Endodermal cell (in vitro differentiated cells): ENCODE measurements around the gene TPSAB1. TPM values are rescaled to one million over a fixed set of nuclear protein-coding genes. Genes with fewer than 3 reads are reported as not detected.
A peak's percentile ranks its signal among the peaks of the same experiment; 100 is the strongest.

Source experiments
- DNase-seq: peaks from one replicate; pipeline ENCODE4 v3.0.0-alpha.2; 2017
- H3K27ac ChIP-seq: 2 replicates; pipeline ENCODE4 v1.5.1; 2013; ENCODE audit warnings: mild to moderate bottlenecking, low read depth, low read length, moderate library complexity
- H3K27me3 ChIP-seq: 2 replicates; pipeline ENCODE4 v1.6.1; 2013; ENCODE audit warnings: mild to moderate bottlenecking, low read length, moderate library complexity; ENCODE audit not compliant: insufficient read depth, control insufficient read depth, poor library complexity, severe bottlenecking
- H3K36me3 ChIP-seq: 2 replicates; pipeline ENCODE4 v1.7.0; 2013; ENCODE audit warnings: mild to moderate bottlenecking, low read length, moderate library complexity; ENCODE audit not compliant: control insufficient read depth, insufficient read depth
- H3K4me1 ChIP-seq: one replicate; pipeline ENCODE4 v1.7.0; 2013; ENCODE audit warnings: low read length; ENCODE audit not compliant: control insufficient read depth, insufficient read depth
- H3K4me3 ChIP-seq: 2 replicates; pipeline ENCODE4 v1.5.1; 2013; ENCODE audit warnings: mild to moderate bottlenecking, low read length, moderate library complexity
- H3K9ac ChIP-seq: 2 replicates; pipeline ENCODE4 v1.6.1; 2013; ENCODE audit warnings: mild to moderate bottlenecking, low read length, moderate library complexity; ENCODE audit not compliant: poor library complexity, severe bottlenecking; ENCODE audit errors: extremely low read depth
- H3K9me3 ChIP-seq: 2 replicates; pipeline ENCODE4 v1.6.1; 2013; ENCODE audit warnings: mild to moderate bottlenecking, low read length, moderate library complexity; ENCODE audit not compliant: control insufficient read depth
- H3K27ac Mint-ChIP-seq: 2 replicates; pipeline ENCODE4 v1.8.0; 2020; ENCODE audit warnings: mixed read lengths
- H3K27me3 Mint-ChIP-seq: 2 replicates; pipeline ENCODE4 v1.8.0; 2021; ENCODE audit warnings: mild to moderate bottlenecking, mixed read lengths; ENCODE audit not compliant: insufficient read depth
- H3K36me3 Mint-ChIP-seq: 2 replicates; pipeline ENCODE4 v1.8.0; 2020; ENCODE audit warnings: low read depth, mixed read lengths
- H3K4me1 Mint-ChIP-seq: 2 replicates; pipeline ENCODE4 v1.8.0; 2020; ENCODE audit warnings: mixed read lengths
- H3K4me3 Mint-ChIP-seq: 2 replicates; pipeline ENCODE4 v1.8.0; 2020; ENCODE audit warnings: mild to moderate bottlenecking, moderate library complexity, mixed read lengths
- H3K9me3 Mint-ChIP-seq: 2 replicates; pipeline ENCODE4 v1.8.0; 2020; ENCODE audit warnings: mild to moderate bottlenecking, mixed read lengths
- CTCF ChIP-seq: fragments of 200-600 bp; sonication (generic); conservative IDR thresholded peaks from 2 replicates; pipeline ENCODE4 v1.5.0; 2021; ENCODE audit warnings: antibody characterized with exemption, mild to moderate bottlenecking
- WGBS, 2 experiments: methylation state at CpG; one replicate each; pipeline versions ENCODE4 v1.1.5 to v1.1.7; 2013; ENCODE audit warnings: missing lambda C conversion rate in 2 of 2, mixed read lengths in 1 of 2; ENCODE audit not compliant: insufficient coverage in 1 of 2, insufficient read length in 1 of 2; 5-methylcytosine and 5-hydroxymethylcytosine counted together
- total RNA-seq, 2 donors: library from RNA; stranded (reverse); fragmentation: NEBNext Ultra II Directional in 1 of 2; extraction: Animal tissue kit (Norgen Biotek cat#: 25700) in 1 of 2; gene quantifications; 2 replicates in 1 of 2; 3 replicates in 1 of 2; pipeline ENCODE4 v1.2.1, GENCODE V29; 2021

Gene TPSAB1
- total RNA-seq, 2 donors from 2014 or later: not detected

GRCh38 chr16:1285669-1286512, 45.4 kb downstream of the TPSAB1 start:
- no peaks in the 10 kb centered on the region for H3K36me3 ChIP-seq
- peak; percentile 64 for TF ChIP-seq CTCF
- H3K9ac ChIP-seq: no peak overlapping the region
- H3K4me1 ChIP-seq: no peaks in the 10 kb centered on the region
- H3K27me3 ChIP-seq: peaks cover 16% of the 10 kb centered on the region
- no peak overlapping the region for H3K27ac ChIP-seq
- H3K27me3 Mint-ChIP-seq: peaks cover 20% of the 10 kb centered on the region
- 82 to 86% methylated on average over 16 to 38 of the region's 38 CpGs for WGBS, 2 experiments
- DNase-seq: peak; percentile 71
- H3K27ac Mint-ChIP-seq: no peak overlapping the region
- no peaks in the 10 kb centered on the region for H3K9me3 Mint-ChIP-seq
- H3K4me1 Mint-ChIP-seq: peaks cover 8% of the 10 kb centered on the region
- no peaks in the 10 kb centered on the region for H3K36me3 Mint-ChIP-seq
- no peak overlapping the region for H3K4me3 Mint-ChIP-seq
- no peak overlapping the region for H3K4me3 ChIP-seq
- H3K9me3 ChIP-seq: no peaks in the 10 kb centered on the region

- Mint-ChIP-seq H3K27me3 (peaks cover 27% of the 10 kb centered on the region), H3K9me3 (no peaks in the 10 kb centered on the region), H3K27ac (no peak overlapping the region), H3K4me3 (no peak overlapping the region), H3K36me3 (no peaks in the 10 kb centered on the region), H3K4me1 (peaks cover 8% of the 10 kb centered on the region)
- Histone ChIP-seq H3K9me3 (no peaks in the 10 kb centered on the region), H3K4me1 (no peaks in the 10 kb centered on the region), H3K27ac (no peak overlapping the region), H3K9ac (no peak overlapping the region), H3K27me3 (peaks cover 23% of the 10 kb centered on the region), H3K4me3 (no peak overlapping the region), H3K36me3 (no peaks in the 10 kb centered on the region)
- TF ChIP-seq CTCF: no peak
- 91 to 95% methylated on average over 17 to 25 of the region's 25 CpGs for WGBS, 2 experiments
- DNase-seq: no peak
Observed at GRCh38 chr16:1286513-1287094, 46.1 kb downstream of the TPSAB1 start.

GRCh38 chr16:1287982-1288670, 47.6 kb downstream of the TPSAB1 start:
- DNase-seq: no peak
- TF ChIP-seq CTCF: no peak
- no peak overlapping the region for H3K27ac Mint-ChIP-seq
- H3K36me3 Mint-ChIP-seq: no peaks in the 10 kb centered on the region
- Histone ChIP-seq H3K27me3 (peaks cover 25% of the 10 kb centered on the region), H3K27ac (no peak overlapping the region), H3K36me3 (no peaks in the 10 kb centered on the region), H3K9me3 (no peaks in the 10 kb centered on the region), H3K9ac (no peak overlapping the region), H3K4me1 (no peaks in the 10 kb centered on the region), H3K4me3 (no peak overlapping the region)
- peaks cover 7% of the 10 kb centered on the region for H3K4me1 Mint-ChIP-seq
- no peaks in the 10 kb centered on the region for H3K9me3 Mint-ChIP-seq
- 84 to 85% methylated on average over 27 to 40 of the region's 40 CpGs for WGBS, 2 experiments
- no peak overlapping the region for H3K4me3 Mint-ChIP-seq
- H3K27me3 Mint-ChIP-seq: peaks cover 30% of the 10 kb centered on the region
